ENCODE measurements around the gene ZNF700.
"Not testable (repeated sequence)": the region's sequence is repeated elsewhere in the genome, so short reads cannot be mapped to it uniquely, and the experiment has no call there.

ZNF700 gene

DNA sequence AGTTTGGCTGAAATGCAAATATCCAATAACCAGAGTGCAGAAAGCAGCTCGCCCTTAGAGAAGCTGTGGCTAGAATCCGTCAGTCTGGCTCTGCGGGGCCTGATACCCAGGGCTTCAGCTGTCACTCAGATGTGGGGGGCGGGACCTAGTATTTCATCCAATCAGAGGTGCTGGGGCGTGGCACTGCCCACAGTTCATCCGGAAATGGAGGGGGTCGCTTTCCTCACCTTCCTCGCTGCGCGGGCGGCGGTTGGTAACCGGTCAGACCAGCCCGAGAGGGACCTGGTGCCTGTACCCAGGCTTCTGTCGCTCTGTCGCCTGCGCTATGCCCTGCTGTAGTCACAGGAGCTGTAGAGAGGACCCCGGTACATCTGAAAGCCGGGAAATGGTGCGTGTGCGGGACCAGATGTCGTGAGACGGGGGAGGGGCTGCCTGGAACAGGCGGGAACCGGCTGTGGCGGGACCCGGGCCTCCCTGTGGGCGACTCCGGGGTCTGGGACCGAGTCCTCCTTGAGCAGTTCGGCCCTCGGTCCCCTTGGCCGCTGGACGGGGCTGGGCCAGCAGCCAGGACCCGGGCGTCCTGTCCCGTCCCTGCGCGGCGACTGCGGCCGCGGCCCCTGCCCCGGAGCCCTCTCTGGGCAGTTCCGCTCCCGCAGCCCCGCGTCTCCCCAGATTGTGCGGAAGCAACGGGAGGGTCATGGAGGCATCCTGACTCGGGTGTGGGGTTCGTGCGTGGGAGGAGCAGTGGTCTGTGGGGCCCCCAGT is at the start of gene ZNF700:
Gene ZNF700 (plus strand): TSS at position 222 of the 765 bp plus-strand sequence. CDS start 104 bp downstream, at position 326.
- peak within 1 kb of the TSS; percentile 84 for H3K4me3 ChIP-seq (ENCODE audit: low read depth, low read length)

DNA sequence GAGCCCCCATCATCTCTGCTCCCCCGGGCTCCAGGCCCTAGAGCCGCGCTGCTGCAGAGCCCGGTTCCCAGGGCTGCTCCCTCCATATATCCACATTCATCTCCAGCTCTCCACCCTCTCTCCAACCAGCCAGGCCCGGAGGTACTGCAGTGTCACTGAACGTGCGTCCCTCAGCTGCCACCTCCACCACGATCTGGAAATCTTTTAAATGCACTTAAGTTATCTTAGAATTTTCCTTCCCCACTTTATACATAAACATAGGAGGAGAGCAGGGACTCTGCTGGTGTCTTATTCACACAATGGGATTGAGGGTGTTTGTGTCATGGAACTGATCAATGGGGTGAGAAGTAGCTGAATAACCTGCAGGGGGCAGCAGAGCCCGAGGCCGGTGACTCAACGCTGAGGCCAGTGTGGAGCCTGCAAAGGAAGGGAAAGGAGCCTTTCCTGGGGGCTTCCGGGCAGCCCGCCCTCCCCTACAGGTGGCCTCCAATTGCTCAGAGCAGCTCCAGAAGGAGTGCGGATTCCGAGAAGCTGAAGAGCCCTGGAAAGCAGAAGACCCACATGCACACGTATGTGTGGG is 45.1 kb upstream of the ZNF700 start:
- H3K4me3 ChIP-seq (ENCODE audit: low read depth, low read length): not testable (repeated sequence)

DNA sequence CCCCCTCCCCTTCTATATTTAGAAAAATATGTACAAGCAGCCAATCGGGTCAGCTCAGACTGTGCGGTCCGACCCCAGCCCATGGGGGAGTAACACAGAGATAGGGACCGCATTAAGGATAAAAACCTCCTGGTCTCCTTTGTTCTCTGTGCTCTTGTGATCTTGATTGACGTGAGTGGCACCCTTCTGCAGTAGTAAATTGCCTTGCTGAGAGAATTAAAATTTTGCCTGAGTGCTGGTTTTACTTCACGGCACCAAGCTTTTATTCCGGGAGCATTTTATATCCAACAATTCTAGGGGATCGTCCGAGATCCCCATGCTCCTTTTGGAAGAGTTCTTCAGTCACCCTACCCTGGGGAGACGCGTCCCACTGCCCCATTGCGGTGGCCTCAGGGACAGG is 44.3 kb upstream of the ZNF700 start:
- no peak overlapping the region for H3K4me3 ChIP-seq (ENCODE audit: low read depth, low read length)

DNA sequence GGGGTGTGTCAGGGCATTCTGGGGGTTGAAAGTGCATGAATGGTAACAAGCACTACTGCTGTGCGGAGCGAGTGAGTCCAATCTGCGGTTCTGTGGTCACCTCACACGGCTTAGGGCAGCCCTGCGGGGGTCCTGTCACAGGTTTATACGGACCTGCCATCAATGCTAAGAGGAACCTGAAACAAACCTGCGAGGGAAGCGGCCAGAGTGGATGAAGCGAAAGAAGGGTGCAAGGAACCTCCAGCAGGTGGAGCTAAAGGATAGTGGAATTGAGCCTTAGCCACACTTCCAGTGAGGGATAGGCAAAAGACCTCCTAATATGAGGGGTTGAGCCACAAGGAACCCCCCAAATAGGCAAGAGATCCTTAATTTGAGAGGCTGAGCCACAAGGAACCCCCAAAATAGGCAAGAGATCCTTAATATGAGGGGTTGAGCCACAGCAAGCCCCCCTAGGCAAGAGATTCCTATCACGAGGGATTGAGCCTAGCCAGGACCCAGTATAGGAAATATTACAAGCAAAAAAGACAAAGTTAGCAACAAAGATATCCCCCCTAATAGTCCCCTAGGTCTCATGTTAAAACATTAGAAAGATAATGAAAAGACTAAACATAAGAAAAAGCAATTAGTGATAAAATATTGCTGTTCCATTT is 43.6 kb upstream of the ZNF700 start:
- no peak overlapping the region for H3K4me3 ChIP-seq (ENCODE audit: low read depth, low read length)

DNA sequence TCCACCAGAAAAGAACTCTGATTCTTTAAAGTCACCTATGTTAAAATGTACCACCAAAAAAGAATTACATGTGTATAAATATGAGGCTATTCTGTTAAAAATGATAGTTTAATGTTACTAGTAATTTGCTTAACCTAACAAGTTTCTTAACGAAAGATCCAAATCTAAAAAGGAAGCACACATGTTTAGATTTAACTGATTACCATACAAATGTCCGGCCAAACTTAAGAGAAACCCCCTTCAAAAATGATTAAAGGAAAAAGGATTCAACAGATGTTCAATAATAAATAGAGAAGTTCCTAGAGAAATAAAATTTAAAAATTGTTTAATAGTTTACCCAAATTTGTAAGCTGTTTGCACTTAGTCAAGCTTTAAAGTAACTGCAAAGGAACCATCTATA is 42.3 kb upstream of the ZNF700 start:
- H3K4me3 ChIP-seq (ENCODE audit: low read depth, low read length): no peak overlapping the region

DNA sequence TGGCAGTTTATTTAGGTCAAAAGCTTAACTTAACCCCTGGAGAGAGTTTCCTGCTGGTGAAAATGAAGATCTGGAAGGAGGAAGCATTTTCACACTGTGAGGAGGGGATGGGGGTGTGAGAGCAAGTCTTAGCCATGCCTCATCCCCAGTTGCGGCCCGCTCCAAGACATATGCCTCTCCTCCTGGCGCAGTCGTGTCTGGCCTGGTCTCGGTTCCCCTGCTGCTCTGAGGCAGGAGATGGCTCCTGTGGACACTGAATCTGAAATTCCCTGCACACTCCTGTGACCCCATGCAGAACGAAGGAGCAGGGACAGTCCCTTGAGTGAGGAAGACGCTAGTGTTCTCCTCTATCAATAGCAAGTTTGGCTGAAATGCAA is 37.7 kb upstream of the ZNF700 start:
- H3K4me3 ChIP-seq (ENCODE audit: low read depth, low read length): peak overlapping the region; percentile 74

DNA sequence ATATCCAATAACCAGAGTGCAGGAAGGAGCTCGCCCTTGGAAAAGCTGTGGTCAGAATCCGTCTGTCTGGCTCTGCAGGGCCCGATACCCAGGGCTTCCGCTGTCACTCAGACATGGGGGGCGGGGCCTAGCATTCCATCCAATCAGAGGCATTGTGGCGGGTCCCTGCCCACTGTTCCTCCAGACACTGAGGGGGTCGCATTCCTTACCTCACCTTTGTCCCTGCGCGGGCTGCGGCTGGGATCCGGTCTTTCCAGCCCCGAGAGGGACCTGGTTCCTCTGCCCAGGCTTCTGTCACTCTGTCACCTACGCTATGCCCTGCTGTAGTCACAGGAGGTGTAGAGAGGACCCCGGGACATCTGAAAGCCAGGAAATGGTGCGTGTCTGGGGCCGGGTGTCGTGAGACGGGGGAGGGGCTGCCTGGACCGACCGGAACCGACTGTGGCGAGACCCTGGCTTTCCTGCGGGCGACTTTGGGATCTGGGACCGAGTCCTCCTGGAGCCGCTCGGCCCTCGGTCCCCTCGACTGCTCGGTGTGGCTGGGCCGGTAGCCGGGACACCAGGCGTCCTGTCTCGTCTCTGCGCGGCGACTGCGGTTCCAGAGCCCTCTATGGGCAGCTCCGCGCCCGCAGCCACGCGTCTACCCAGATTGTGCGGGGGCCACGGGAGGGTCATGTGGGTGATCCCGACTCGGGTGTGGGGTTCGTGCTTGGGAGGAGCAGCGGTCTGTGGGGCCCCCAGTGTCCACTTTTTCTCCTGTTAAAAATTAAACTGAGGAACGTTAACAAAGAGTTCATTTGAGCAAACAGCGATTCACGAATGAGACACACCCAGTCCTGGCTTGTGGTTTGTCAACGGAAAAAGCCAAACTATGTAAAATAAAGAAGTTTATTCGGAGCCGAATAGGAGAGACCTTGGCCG is 37.0 kb upstream of the ZNF700 start, which contains the start of gene ZNF69:
Gene ZNF69 (plus strand): TSS at position 172 of the 921 bp plus-strand sequence. CDS start 142 bp downstream, at position 314.
- H3K4me3 ChIP-seq (ENCODE audit: low read depth, low read length): peak within 1 kb of the TSS; percentile 74

DNA sequence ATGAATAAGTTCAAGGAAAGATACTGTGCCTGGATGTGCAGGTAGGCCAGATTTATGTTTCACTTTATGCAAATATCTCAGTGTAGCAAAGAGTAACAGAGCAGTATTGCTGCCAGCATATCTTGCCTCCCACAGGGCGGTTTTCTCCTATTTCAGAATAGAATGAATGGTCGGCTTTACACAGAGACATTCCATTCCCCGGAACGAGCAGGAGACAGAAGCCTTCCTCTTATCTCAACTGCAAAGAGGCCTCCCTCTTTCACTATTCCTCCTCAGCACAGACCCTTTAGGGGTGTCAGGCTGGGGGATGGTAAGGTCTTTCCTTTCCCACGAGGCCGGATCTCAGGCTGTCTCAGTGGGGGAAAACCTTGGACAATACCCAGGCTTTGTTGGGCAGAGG is 35.0 kb upstream of the ZNF700 start:
- H3K4me3 ChIP-seq (ENCODE audit: low read depth, low read length): not testable (repeated sequence)

DNA sequence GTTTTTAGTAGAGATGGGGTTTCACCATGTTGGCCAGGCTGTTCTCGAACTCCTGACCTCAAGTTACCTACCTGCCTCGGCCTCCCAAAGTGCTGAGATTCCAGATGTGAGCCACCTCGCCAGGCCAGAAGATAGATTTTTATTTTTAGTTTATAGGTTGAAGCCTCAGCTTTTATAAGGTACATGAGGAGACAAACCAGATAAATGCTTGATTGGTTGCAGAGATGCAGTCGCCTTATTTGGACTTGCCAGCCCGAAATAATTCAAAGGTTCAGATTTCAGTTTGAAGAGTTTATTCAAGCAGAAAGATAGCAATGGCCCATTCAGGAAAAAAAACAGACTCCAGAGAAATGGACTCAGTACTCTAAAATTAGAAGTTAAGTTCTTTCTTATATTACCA is 34.3 kb upstream of the ZNF700 start:
- H3K4me3 ChIP-seq (ENCODE audit: low read depth, low read length): no peak overlapping the region

DNA sequence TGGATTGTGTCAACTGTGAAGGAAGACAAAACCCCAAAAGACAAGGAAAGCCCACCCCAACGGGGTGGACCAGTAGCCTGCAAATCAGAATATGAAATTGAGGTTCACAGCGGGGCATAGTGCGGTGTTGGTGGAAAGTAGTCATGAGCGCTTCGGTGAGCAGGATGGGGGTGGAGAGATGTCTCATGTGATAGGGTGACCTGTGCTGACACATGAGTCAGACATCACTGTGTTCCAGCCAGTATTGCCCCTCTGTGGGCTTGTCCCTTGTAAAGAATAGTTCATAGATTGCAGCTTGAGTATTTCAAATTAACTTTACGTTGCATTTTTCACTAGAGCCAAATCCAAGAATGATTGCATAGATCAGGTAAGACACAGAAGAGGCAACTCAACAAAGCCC is 30.1 kb upstream of the ZNF700 start:
- no peak overlapping the region for H3K4me3 ChIP-seq (ENCODE audit: low read depth, low read length)

DNA sequence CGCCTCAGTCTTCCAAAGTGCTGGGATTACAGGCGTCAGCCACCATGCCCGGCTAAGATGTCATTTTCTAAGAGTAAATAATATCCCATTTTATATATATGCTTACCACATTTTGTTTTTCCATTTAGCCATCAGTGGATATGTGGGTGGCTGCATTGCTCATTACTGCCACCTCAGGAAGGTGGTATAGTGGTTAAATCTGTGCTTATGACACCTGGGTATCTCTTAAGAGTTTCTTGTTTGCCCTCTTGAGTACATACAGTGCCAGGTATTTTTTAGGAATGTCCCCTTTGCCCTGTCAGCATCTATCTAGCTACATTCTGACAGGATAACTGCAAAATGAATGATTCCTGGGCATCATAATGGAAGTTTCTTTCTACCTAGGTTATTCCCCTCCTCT is 22.7 kb upstream of the ZNF700 start:
- H3K4me3 ChIP-seq (ENCODE audit: low read depth, low read length): no peak overlapping the region

DNA sequence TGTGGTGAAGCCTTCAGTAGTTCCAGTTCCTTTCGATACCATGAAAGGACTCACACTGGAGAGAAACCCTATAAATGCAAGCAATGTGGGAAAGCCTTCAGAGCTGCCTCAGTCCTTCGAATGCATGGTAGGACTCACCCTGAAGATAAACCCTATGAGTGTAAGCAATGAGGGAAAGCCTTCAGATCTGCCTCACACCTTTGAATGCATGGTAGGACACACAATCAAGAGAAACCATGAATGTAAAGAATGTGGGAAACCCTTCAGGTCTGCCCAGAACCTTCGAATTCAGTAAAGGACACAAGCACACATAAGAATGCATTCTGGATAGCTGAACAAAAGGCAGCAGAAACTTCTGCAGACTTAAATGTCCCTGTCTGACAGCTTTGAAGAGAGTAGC is 19.0 kb upstream of the ZNF700 start:
- H3K4me3 ChIP-seq (ENCODE audit: low read depth, low read length): no peak overlapping the region

DNA sequence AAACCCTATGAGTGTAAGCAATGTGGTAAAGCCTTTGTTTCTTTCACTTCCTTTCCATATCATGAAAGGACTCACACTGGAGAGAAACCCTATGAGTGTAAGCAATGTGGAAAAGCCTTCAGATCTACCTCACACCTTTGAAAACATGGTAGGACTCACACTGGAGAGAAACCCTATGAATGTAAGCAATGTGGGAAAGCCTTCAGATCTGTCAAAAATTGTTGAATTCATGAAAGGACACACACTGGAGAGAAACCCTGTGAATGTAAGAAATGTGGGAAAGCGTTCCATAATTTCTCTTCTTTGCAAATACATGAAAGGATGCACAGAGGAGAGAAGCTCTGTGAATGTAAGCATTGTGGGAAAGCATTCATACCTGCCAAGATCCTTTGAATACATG is 13.0 kb upstream of the ZNF700 start:
- H3K4me3 ChIP-seq (ENCODE audit: low read depth, low read length): not testable (repeated sequence)

DNA sequence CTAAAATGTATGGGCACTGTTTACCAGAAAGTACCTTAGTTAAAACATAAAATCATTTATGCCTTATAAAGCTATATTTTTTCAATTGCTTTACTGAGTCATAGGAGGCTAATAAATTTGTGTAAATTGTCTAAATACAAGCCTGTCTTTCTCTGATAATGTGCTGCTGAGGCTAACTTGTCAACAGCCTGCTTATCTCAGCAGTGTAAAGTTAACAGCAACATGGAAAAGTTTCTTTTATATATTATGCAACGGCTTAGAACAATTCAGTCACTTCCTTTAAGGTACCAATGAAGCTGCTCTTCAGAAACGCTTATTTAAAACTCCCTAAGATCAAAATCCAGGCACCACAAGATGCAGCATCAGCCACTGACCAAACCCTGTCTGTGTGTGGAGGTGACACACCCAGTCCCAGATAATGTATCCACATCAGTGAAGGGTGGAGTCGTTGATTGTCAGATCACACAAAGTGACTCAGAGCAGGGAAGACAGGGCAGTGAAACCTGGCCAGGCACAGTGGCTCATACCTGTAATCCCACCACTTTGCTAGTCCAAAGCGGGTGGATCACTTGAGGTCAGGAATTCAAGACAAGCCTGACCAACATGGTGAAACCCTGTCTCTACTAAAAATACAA is 10.4 kb upstream of the ZNF700 start:
- not testable (repeated sequence) for H3K4me3 ChIP-seq (ENCODE audit: low read depth, low read length)

DNA sequence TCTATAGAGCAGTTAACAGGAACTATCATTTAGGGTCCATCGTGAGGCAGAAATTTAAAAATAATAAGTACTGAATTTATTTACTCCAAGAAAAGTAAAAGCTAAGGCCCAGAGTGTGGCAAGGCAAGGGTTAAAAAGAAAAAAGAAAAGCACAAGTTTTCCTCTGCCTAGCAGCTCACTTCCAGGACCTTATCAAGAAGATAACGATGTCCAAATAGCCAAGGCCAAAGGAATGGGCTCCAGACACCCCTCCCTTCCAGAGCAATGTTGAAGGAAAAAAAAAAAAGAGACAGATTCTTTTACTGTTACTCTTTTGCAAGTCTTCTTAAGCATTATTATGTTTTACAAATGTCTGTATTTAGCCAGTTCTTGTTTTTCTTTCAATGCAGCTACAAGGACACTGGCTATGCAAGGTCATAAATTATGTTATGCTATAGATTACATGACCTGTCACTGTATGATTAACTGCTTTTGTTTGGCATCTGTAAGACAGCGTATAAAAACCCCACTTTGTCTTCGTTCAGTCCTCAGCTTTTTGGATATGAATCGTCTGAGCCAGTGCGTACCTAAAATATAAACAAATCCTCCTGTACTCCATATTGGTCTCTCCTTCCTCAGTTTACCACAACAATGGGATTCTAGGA is 2.9 kb upstream of the ZNF700 start:
- no peak overlapping the region for H3K4me3 ChIP-seq (ENCODE audit: low read depth, low read length)

DNA sequence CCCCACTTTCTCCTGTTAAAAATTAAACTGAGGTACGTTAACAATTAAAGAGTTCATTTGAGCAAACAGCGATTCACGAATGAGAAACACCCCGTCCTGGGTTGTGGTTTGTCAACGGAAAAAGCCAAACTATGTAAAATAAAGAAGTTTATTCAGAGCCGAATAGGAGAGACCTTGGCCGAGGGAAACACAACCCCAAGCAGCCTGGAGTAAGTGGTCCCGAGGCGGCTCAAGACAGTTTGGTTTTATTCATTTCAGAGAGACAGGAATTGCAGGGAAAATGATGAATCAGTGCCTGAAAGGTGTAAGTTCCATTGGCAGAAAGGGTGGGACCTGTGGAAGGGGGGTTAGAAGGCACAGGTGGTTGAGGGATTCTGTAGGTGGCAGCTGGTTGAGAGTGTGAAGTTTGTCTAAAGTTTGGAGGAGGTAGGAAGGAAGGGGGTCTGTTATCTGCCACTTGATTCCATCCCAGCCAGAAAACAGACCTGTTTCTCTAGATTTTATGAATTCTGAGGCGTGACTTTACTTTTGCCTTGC is 812 bp downstream of the ZNF700 start:
- peak overlapping the region; percentile 84 for H3K4me3 ChIP-seq (ENCODE audit: low read depth, low read length)

DNA sequence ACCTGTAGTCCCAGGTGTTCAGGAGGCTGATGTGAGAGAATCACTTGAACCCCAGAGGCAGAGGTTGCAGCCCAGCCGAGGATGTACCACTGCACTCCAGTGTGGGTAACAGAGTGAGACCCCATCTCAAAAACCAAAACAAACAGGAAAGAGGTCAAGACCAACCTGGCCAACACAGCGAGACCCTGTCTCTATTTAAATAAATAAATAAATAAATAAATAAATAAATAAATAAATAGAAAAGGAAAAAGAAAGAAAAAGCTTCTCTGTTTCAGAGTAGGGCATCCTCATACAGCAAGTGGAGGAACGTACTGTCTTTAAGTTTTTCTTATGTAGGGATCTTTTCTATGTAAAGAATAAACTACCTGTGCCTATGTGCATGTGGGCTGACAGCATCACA is 2.3 kb downstream of the ZNF700 start:
- H3K4me3 ChIP-seq (ENCODE audit: low read depth, low read length): no peak overlapping the region

DNA sequence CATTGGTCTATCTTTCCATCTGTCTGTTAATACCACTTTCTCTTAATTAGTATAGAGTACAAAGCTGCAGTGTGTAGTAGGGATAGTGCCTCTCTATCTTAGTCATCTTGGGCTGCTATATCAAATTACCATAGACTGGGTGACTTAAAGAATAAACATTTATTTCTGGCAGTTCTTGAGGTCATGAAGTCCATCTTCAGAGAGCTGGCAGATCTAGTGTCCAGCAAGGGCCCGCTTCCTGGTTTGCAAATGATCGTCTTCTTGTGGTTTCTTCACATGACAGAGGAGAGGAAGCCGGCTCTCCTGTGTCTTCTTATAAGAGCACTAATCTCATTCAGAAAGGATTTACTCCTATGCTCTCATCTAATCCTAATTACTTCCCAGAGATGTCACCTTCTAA is 6.1 kb downstream of the ZNF700 start:
- H3K4me3 ChIP-seq (ENCODE audit: low read depth, low read length): no peak overlapping the region

DNA sequence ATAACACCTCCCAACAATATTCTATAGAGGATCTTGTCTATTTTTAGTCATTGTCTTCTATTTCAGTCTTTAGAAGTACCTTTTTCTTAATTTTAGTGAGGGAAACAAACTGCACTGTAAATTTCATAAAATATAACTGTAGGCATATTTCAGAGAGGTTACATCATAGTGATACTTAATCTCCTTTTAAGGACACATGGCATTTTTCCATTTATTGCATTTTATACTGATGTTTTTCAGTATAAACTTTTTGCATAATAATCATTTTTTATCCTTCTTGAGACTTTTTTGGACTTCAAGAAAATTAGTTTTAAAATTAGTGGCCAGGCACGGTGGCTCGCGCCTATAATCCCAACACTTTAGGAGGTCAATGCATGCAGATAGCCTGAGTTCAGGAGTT is 6.6 kb downstream of the ZNF700 start:
- no peak overlapping the region for H3K4me3 ChIP-seq (ENCODE audit: low read depth, low read length)

DNA sequence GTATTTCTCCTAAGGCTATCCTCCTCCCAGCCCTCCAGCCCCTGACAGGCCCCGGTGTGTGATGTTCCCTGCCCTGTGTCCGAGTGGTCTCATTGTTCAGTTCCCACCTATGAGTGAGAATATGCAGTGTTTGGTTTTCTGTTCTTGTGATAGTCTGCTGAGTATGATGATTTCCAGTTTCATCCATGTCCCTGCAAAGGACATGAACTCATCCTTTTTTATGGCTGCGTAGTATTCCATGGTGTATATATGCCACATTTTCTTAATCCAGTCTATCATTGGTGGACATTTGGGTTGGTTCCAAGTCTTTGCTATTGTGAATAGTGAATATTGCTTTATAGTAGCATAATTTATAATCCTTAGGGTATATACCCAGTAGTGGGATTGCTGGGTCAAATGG is 10.9 kb downstream of the ZNF700 start:
- not testable (repeated sequence) for H3K4me3 ChIP-seq (ENCODE audit: low read depth, low read length)
